Measurements from ENCODE around the gene TSPAN10.

The TSPAN10 gene

GRCh38 chr17:81635431-81635830 is 1.6 kb upstream of the TSPAN10 start:
- no peak for DNase-seq

- DNase-seq, result no peak
These were observed 957 bp upstream of the TSPAN10 start for GRCh38 chr17:81635973-81636504.

GRCh38 chr17:81638683-81639082 is 1.7 kb downstream of the TSPAN10 start:
- DNase-seq, result no peak

GRCh38 chr17:81640011-81640410 is 3.0 kb downstream of the TSPAN10 start:
- DNase-seq, result no peak

- DNase-seq, result peak; percentile 73
These were observed 5.0 kb downstream of the TSPAN10 start for GRCh38 chr17:81641825-81642489.

GRCh38 chr17:81644496-81644895 is 7.5 kb downstream of the TSPAN10 start:
- DNase-seq, result no peak

GRCh38 chr17:81644976-81645952 is 8.3 kb downstream of the TSPAN10 start:
- DNase-seq, result no peak

GRCh38 chr17:81646869-81647600 is 10.0 kb downstream of the TSPAN10 start:
- DNase-seq, result no peak

- DNase-seq, result no peak
These were observed 10.6 kb downstream of the TSPAN10 start for GRCh38 chr17:81647640-81648012.

GRCh38 chr17:81648013-81648706 is 11.2 kb downstream of the TSPAN10 start:
- no peak for DNase-seq

GRCh38 chr17:81648707-81649085 is 11.7 kb downstream of the TSPAN10 start:
- DNase-seq, result no peak

GRCh38 chr17:81650951-81651350 is 14.0 kb downstream of the TSPAN10 start:
- DNase-seq, result no peak

- peak; percentile 77 for DNase-seq
These were observed 14.7 kb downstream of the TSPAN10 start for GRCh38 chr17:81651692-81652091.

GRCh38 chr17:81652906-81653771 is 16.1 kb downstream of the TSPAN10 start:
- no peak for DNase-seq

- DNase-seq, result no peak
These were observed 18.6 kb downstream of the TSPAN10 start for GRCh38 chr17:81655378-81656117.

GRCh38 chr17:81656118-81656743 is 19.2 kb downstream of the TSPAN10 start, which contains the start of gene PDE6G:
Gene PDE6G (minus strand): TSS chr17:81656542. CDS start chr17:81653305, 3,237 bp downstream.
- DNase-seq, result no peak

GRCh38 chr17:81656835-81657234 is 19.8 kb downstream of the TSPAN10 start:
- DNase-seq, result no peak

GRCh38 chr17:81659038-81659437 is 22.0 kb downstream of the TSPAN10 start:
- no peak for DNase-seq

GRCh38 chr17:81660441-81660840 is 23.4 kb downstream of the TSPAN10 start:
- DNase-seq, result no peak

GRCh38 chr17:81662002-81662401 is 25.0 kb downstream of the TSPAN10 start:
- no peak for DNase-seq
